Fibroblast of lung (primary cell): Measurements from ENCODE around the gene CAPZA2.

Source experiments
- CTCF ChIP-seq, 2 donors: IDR thresholded peaks in 1 of 2; conservative IDR thresholded peaks in 1 of 2; 1 replicate in 1 of 2; 2 replicates in 1 of 2; pipeline ENCODE4 v1.5.1; 2011 to 2012; ENCODE audit warnings: low read length in 2 of 2, control low read depth in 1 of 2, inconsistent platforms in 1 of 2, low read depth in 1 of 2, mild to moderate bottlenecking in 1 of 2
- EZH2 ChIP-seq: IDR thresholded peaks from 2 replicates; pipeline ENCODE4 v1.5.1; 2012; ENCODE audit warnings: low read length, control low read depth, mild to moderate bottlenecking; ENCODE audit errors: missing control alignments

- TF ChIP-seq CTCF (conservative IDR thresholded peaks at IDR 0.05 in 1 of 2, IDR thresholded peaks at IDR 0.05 in 1 of 2; ENCODE audit: low read depth in 1 of 2, low read length in 2 of 2) (no peak), EZH2 (no peak)
These were observed 88.5 kb downstream of the CAPZA2 start for GRCh38 chr7:116950889-116951351.
